K562 (cell line): Measurements from ENCODE around the gene HDGFL2. TPM values are rescaled to one million over a fixed set of nuclear protein-coding genes. Genes with fewer than 3 reads are reported as not detected.

Experiments used
- ASH1L ChIP-seq: fragments of 450-650 bp; IDR thresholded peaks from 2 replicates; pipeline ENCODE4 v1.6.1; 2018; ENCODE audit warnings: borderline replicate concordance, mild to moderate bottlenecking, low read depth; ENCODE audit not compliant: partially characterized antibody
- CEBPZ ChIP-seq: fragments of 150-350 bp; IDR thresholded peaks from 2 replicates; pipeline ENCODE4 v1.6.1; 2014; ENCODE audit warnings: low read depth, mild to moderate bottlenecking, low read length, borderline replicate concordance
- CHCHD3 ChIP-seq: fragments of 250-450 bp; sonication (Bioruptor Pico); IDR thresholded peaks from 2 replicates; pipeline ENCODE4 v2.1.2; 2022; ENCODE audit warnings: mild to moderate bottlenecking
- ERF ChIP-seq: fragments of 450-650 bp; formaldehyde crosslinking; IDR thresholded peaks from 2 replicates; pipeline ENCODE4 v1.4.0; 2020; ENCODE audit warnings: mild to moderate bottlenecking, mixed read lengths
- FOXM1 ChIP-seq, 2 experiments: fragments of 450-650 bp in 1 of 2; sonication (generic) in 1 of 2; formaldehyde crosslinking in 1 of 2; IDR thresholded peaks; 2 replicates each; pipeline versions ENCODE4 v1.6.1 to v1.9.0; 2017 to 2022; ENCODE audit warnings: low read depth in 2 of 2, mild to moderate bottlenecking in 2 of 2, missing genetic modification reagents in 1 of 2, moderate library complexity in 1 of 2
- MEF2A ChIP-seq: IDR thresholded peaks from 2 replicates; pipeline ENCODE4 v1.6.1; 2011; ENCODE audit warnings: low read depth, mild to moderate bottlenecking, low read length, moderate library complexity; ENCODE audit not compliant: control insufficient read depth
- PHF8 ChIP-seq: fragments of 200-600 bp; sonication (generic); IDR thresholded peaks from 2 replicates; pipeline ENCODE4 v1.6.1; 2012; ENCODE audit warnings: mixed run types, mild to moderate bottlenecking, inconsistent platforms, low read length, moderate library complexity, borderline replicate concordance
- RAD51 ChIP-seq: fragments of 450-650 bp; IDR thresholded peaks from 2 replicates; pipeline ENCODE4 v1.7.1; 2016; ENCODE audit warnings: low read depth, mild to moderate bottlenecking, borderline replicate concordance
- USF1 ChIP-seq: sonication (generic); formaldehyde crosslinking; IDR thresholded peaks from 2 replicates; pipeline ENCODE4 v1.9.0; 2022; ENCODE audit warnings: mild to moderate bottlenecking, missing genetic modification reagents
- ZBTB40 ChIP-seq, 2 experiments: fragments of 450-650 bp in 1 of 2; sonication (generic) in 1 of 2; formaldehyde crosslinking in 1 of 2; IDR thresholded peaks; 2 replicates each; pipeline versions ENCODE4 v1.7.1 to v1.9.0; 2016 to 2022; ENCODE audit warnings: inconsistent platforms in 1 of 2, mild to moderate bottlenecking in 1 of 2, missing genetic modification reagents in 1 of 2
- ZNF12 ChIP-seq: sonication (generic); formaldehyde crosslinking; IDR thresholded peaks from 2 replicates; pipeline ENCODE4 v1.4.0; 2020; ENCODE audit warnings: mild to moderate bottlenecking, missing genetic modification reagents
- ZNF224 ChIP-seq: sonication (generic); formaldehyde crosslinking; IDR thresholded peaks from 2 replicates; pipeline ENCODE4 v1.8.0; 2022; ENCODE audit warnings: mild to moderate bottlenecking, missing genetic modification reagents
- polyA plus RNA-seq, 8 experiments: library from polyadenylated mRNA; depleted of rRNA in 4 of 8; stranded (reverse) in 5 of 8; unstranded in 3 of 8; fragments of >200 nt; fragmentation: Nextera tagmentation in 2 of 8; fragmentation: Illumina TruSeq in 1 of 8; extraction: Ambion mirVana in 2 of 8; extraction: Trizol in 1 of 8; gene quantifications; 2 replicates each; pipeline versions ENCODE4 v1.2.1 to v1.2.3, GENCODE V29; 2011 to 2014; ENCODE audit warnings: inconsistent platforms in 1 of 8, missing spikeins in 1 of 8
- total RNA-seq, 7 experiments: library from RNA; depleted of rRNA in 6 of 7; stranded (reverse); fragments of >200 nt in 6 of 7; fragmentation: Illumina TruSeq in 2 of 7; extraction: Trizol in 2 of 7; gene quantifications; 2 replicates each; pipeline versions ENCODE4 v1.2.1 to v1.2.3, GENCODE V29; 2011 to 2021; ENCODE audit warnings: low replicate concordance in 1 of 7

Gene HDGFL2
- total and polyA plus RNA-seq, 9 of the 15 experiments (the other 6 are each of a cell fraction or from before 2014, with no cell fraction given): 0.13 to 61.7 (median 16.0) TPM

- peak; percentile 67 for TF ChIP-seq PHF8
- 0 out of 2 replicates have a peak, but pooled peaks have one; percentile 40 for TF ChIP-seq FOXM1 (IDR thresholded peaks at IDR 0.05; ENCODE audit: low read depth)
- no peak for TF ChIP-seq FOXM1 (CRISPR knock-in tag; IDR thresholded peaks at IDR 0.05; ENCODE audit: low read depth)
- no peak for TF ChIP-seq ZNF224 (CRISPR knock-in tag)
- TF ChIP-seq CEBPZ: peak; percentile 94
- peak; percentile 98 for TF ChIP-seq ASH1L
- peak; percentile 87 for TF ChIP-seq ZBTB40 (IDR thresholded peaks at IDR 0.05)
- TF ChIP-seq ZBTB40 (CRISPR knock-in tag; IDR thresholded peaks at IDR 0.05): no peak
- TF ChIP-seq MEF2A: no peak
- TF ChIP-seq ERF (CRISPR knock-in tag): peak; percentile 43; the same call in 1 of the 2 replicates
- TF ChIP-seq ZNF12 (CRISPR knock-in tag): no peak
- peak; percentile 97 for TF ChIP-seq RAD51
- TF ChIP-seq USF1 (CRISPR knock-in tag): peak; percentile 99
- TF ChIP-seq CHCHD3 (CRISPR knock-in tag): peak; percentile 54; the same call in 1 of the 2 replicates
Observed at GRCh38 chr19:4471403-4472173, 509 bp upstream of the HDGFL2 start (continued).
